Activated naive CD8-positive, alpha-beta T cell treated with anti-CD3 and anti-CD28 coated beads, Interleukin-2, amount 50 U/mL, for 24 hours (primary cell): ENCODE measurements around the gene NOVA1.

ENCODE experiments used
- ATAC-seq: fragments of 150-1000 bp; cut with Tn5 transposase; one replicate; pipeline ENCODE4 v1.10.0; 2021
- DNase-seq: peaks from one replicate; pipeline ENCODE4 v3.0.0; 2021
- H3K27ac Mint-ChIP-seq: one replicate; pipeline ENCODE4 v1.8.0; 2021; ENCODE audit warnings: mild to moderate bottlenecking, mixed read lengths
- H3K27me3 Mint-ChIP-seq: one replicate; pipeline ENCODE4 v1.8.0; 2021; ENCODE audit warnings: mixed read lengths
- H3K36me3 Mint-ChIP-seq: one replicate; pipeline ENCODE4 v1.8.0; 2021; ENCODE audit warnings: low read depth, mixed read lengths
- H3K4me1 Mint-ChIP-seq: one replicate; pipeline ENCODE4 v1.8.0; 2021; ENCODE audit warnings: mixed read lengths
- H3K4me3 Mint-ChIP-seq: one replicate; pipeline ENCODE4 v1.8.0; 2021; ENCODE audit warnings: mild to moderate bottlenecking, moderate library complexity, mixed read lengths
- H3K9me3 Mint-ChIP-seq: one replicate; pipeline ENCODE4 v1.8.0; 2021; ENCODE audit warnings: mixed read lengths

NOVA1 gene

DNA sequence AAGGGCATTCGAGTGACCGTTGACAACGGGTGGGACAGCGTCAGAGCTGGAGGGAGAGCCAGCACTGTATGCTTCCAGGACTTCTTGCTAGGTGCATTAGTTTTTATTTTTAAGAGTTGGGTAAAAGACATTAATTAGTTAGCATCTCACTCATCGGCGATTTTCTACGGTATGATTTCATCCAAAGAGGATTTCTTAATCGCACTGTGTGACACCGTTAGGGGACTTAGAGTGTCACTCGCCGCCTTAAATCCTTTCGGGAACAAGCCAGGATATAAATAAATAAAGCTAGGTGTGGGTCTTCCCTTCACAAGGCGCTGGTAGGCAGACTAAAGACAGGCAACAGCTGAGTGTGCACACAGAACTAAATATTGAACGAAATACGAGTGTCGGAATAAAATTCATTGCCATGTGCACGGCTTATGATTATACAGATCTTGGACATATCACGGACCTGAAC lies 869 bp upstream of the NOVA1 start:
- H3K4me3 Mint-ChIP-seq = peak overlapping the region; percentile 29
- DNase-seq (no peak), ATAC-seq (no peak)
- no peaks in the 10 kb centered on the region for H3K9me3 Mint-ChIP-seq
- H3K4me1 Mint-ChIP-seq = peaks cover 2% of the 10 kb centered on the region
- no peaks in the 10 kb centered on the region for H3K36me3 Mint-ChIP-seq
- peaks cover 35% of the 10 kb centered on the region for H3K27me3 Mint-ChIP-seq
- H3K27ac Mint-ChIP-seq = no peak overlapping the region

GRCh38 chr14:26598081-26598671 lies 343 bp upstream of the NOVA1 start:
- peaks cover 2% of the 10 kb centered on the region for H3K4me1 Mint-ChIP-seq
- no peaks in the 10 kb centered on the region for H3K36me3 Mint-ChIP-seq
- peaks cover 35% of the 10 kb centered on the region for H3K27me3 Mint-ChIP-seq
- no peak overlapping the region for H3K27ac Mint-ChIP-seq
- peak; percentile 59 for ATAC-seq
- H3K4me3 Mint-ChIP-seq = peak overlapping the region; percentile 29
- H3K9me3 Mint-ChIP-seq = no peaks in the 10 kb centered on the region
- peak; percentile 14 for DNase-seq

GRCh38 chr14:26597071-26597588 lies 703 bp downstream of the NOVA1 start:
- H3K9me3 Mint-ChIP-seq = no peaks in the 10 kb centered on the region
- H3K4me3 Mint-ChIP-seq = peak overlapping the region; percentile 29
- ATAC-seq (no peak), DNase-seq (no peak)
- H3K27me3 Mint-ChIP-seq = peaks cover 35% of the 10 kb centered on the region
- H3K27ac Mint-ChIP-seq = no peak overlapping the region
- H3K36me3 Mint-ChIP-seq = no peaks in the 10 kb centered on the region
- H3K4me1 Mint-ChIP-seq = peaks cover 2% of the 10 kb centered on the region

GRCh38 chr14:26596543-26597061 lies 1.2 kb downstream of the NOVA1 start:
- Mint-ChIP-seq H3K27me3 (peaks cover 35% of the 10 kb centered on the region), H3K27ac (no peak overlapping the region), H3K36me3 (no peaks in the 10 kb centered on the region), H3K4me3 (peak overlapping the region; percentile 6), H3K9me3 (no peaks in the 10 kb centered on the region), H3K4me1 (peaks cover 2% of the 10 kb centered on the region)
- DNase-seq (no peak), ATAC-seq (no peak)

- DNase-seq (no peak), ATAC-seq (no peak)
- Mint-ChIP-seq H3K4me1 (peaks cover 2% of the 10 kb centered on the region), H3K27me3 (peaks cover 35% of the 10 kb centered on the region), H3K27ac (no peak overlapping the region), H3K9me3 (no peaks in the 10 kb centered on the region), H3K4me3 (no peak overlapping the region), H3K36me3 (no peaks in the 10 kb centered on the region)
Observed at GRCh38 chr14:26595926-26596542, 1.8 kb downstream of the NOVA1 start.

- Mint-ChIP-seq H3K4me3 (no peak overlapping the region), H3K27ac (no peak overlapping the region), H3K9me3 (no peaks in the 10 kb centered on the region), H3K4me1 (peaks cover 2% of the 10 kb centered on the region), H3K36me3 (no peaks in the 10 kb centered on the region), H3K27me3 (peaks cover 31% of the 10 kb centered on the region)
- ATAC-seq = no peak
- DNase-seq = no peak
Observed at GRCh38 chr14:26594756-26595545, 2.9 kb downstream of the NOVA1 start.

DNA sequence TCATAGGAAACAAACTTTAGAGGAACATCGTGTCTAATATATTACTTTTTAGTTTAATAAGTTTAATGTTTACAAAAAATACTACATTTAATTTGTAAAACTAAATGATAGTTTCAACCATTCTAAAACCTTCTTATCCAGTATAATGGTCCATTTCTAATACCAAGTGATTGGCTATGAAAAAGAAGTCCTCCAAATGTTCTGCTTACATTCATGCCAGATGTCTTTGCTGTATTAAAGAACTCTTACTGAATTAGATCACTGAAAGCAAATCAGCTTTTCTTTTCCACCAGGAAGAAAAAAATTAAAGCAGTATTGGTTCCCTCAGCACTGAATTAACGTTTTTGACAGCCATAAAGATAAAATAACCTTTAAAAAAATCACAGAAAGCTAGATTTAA lies 3.7 kb downstream of the NOVA1 start:
- ATAC-seq (no peak), DNase-seq (no peak)
- Mint-ChIP-seq H3K27me3 (peaks cover 25% of the 10 kb centered on the region), H3K4me1 (peaks cover 2% of the 10 kb centered on the region), H3K4me3 (no peak overlapping the region), H3K36me3 (no peaks in the 10 kb centered on the region), H3K9me3 (no peaks in the 10 kb centered on the region), H3K27ac (no peak overlapping the region)

DNA sequence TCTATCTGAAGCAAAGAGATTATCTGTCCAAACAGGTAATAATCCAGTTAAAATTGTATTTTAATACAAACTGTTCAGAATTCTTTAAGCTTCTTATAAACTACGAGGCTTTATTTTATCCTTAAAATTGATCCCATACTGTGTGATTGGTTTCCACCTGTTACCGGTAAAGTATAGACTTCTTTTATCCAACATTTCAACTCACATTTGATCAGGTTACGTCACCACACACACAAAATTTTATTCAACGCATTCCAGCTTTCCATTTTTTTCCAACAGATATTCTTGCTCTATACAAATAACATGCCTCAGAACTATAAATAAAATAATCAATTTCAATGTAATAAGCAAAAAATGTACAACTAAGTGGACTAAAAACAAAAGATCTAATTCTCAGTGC lies 4.5 kb downstream of the NOVA1 start:
- Mint-ChIP-seq H3K9me3 (no peaks in the 10 kb centered on the region), H3K27me3 (peaks cover 18% of the 10 kb centered on the region), H3K27ac (no peak overlapping the region), H3K4me3 (no peak overlapping the region), H3K36me3 (no peaks in the 10 kb centered on the region), H3K4me1 (peaks cover 2% of the 10 kb centered on the region)
- ATAC-seq (no peak), DNase-seq (no peak)

DNA sequence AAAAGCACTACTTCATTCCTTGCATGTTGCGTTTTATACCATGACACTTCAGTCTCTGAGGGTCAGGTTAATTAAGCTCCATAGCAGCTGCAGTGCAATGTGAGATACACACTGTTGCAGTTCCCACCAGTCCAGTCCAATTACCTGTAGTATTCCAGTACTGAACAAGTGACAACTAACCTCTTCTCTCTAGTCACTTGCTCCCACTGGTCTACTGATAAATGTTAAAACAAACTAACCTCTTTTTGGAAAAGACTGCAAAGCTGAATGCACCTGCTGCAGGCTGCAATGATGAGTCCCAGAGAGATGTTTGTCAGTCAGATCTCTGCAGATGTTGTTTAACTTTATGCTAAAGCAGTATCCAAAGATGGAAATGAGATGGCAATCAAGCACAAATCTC lies 7.9 kb downstream of the NOVA1 start:
- no peak for DNase-seq
- no peak overlapping the region for H3K27ac Mint-ChIP-seq
- no peaks in the 10 kb centered on the region for H3K9me3 Mint-ChIP-seq
- ATAC-seq = no peak
- no peaks in the 10 kb centered on the region for H3K36me3 Mint-ChIP-seq
- no peaks in the 10 kb centered on the region for H3K4me1 Mint-ChIP-seq
- H3K27me3 Mint-ChIP-seq = no peaks in the 10 kb centered on the region
- no peak overlapping the region for H3K4me3 Mint-ChIP-seq

GRCh38 chr14:26577711-26578110 lies 20.1 kb downstream of the NOVA1 start:
- Mint-ChIP-seq H3K27ac (no peak overlapping the region), H3K27me3 (no peaks in the 10 kb centered on the region), H3K4me3 (no peak overlapping the region), H3K4me1 (no peaks in the 10 kb centered on the region), H3K9me3 (peaks cover 6% of the 10 kb centered on the region), H3K36me3 (no peaks in the 10 kb centered on the region)
- ATAC-seq (no peak), DNase-seq (no peak)

- Mint-ChIP-seq H3K36me3 (no peaks in the 10 kb centered on the region), H3K4me1 (no peaks in the 10 kb centered on the region), H3K9me3 (peaks cover 13% of the 10 kb centered on the region), H3K27me3 (no peaks in the 10 kb centered on the region), H3K27ac (no peak overlapping the region), H3K4me3 (no peak overlapping the region)
- ATAC-seq = no peak
- no peak for DNase-seq
Observed at GRCh38 chr14:26554069-26554772, 43.6 kb downstream of the NOVA1 start.

DNA sequence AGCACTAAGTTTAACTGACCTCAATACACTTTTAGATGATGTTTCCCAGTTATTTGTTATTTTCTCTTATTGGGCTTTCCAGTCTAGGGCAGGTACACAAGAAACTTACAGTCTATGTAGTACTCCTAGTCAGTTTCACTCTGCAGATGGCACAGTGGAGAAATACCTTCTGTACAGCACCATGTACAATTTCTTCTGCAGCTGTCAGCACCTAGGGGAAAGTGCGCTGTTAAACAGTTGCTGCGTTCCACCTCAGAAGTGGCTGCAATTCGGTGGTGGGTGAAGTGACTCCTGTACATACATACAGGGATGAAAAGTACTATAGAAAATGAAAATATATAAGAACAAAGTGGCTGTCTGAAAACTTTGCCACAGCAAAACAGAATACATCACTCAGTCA lies 48.3 kb downstream of the NOVA1 start:
- DNase-seq = no peak
- no peak for ATAC-seq
- no peaks in the 10 kb centered on the region for H3K36me3 Mint-ChIP-seq
- H3K9me3 Mint-ChIP-seq = peaks cover 4% of the 10 kb centered on the region
- H3K4me3 Mint-ChIP-seq = no peak overlapping the region
- no peaks in the 10 kb centered on the region for H3K27me3 Mint-ChIP-seq
- no peaks in the 10 kb centered on the region for H3K4me1 Mint-ChIP-seq
- no peak overlapping the region for H3K27ac Mint-ChIP-seq

GRCh38 chr14:26548406-26548805 lies 49.4 kb downstream of the NOVA1 start:
- no peaks in the 10 kb centered on the region for H3K27me3 Mint-ChIP-seq
- H3K9me3 Mint-ChIP-seq = peaks cover 2% of the 10 kb centered on the region
- H3K4me1 Mint-ChIP-seq = no peaks in the 10 kb centered on the region
- no peak overlapping the region for H3K4me3 Mint-ChIP-seq
- ATAC-seq = no peak
- no peak overlapping the region for H3K27ac Mint-ChIP-seq
- no peaks in the 10 kb centered on the region for H3K36me3 Mint-ChIP-seq
- no peak for DNase-seq

GRCh38 chr14:26538176-26538575 lies 59.7 kb downstream of the NOVA1 start:
- no peak for ATAC-seq
- H3K4me3 Mint-ChIP-seq = no peak overlapping the region

More at GRCh38 chr14:26538176-26538575, 59.7 kb downstream of the NOVA1 start:
- no peaks in the 10 kb centered on the region for H3K9me3 Mint-ChIP-seq
- no peak for DNase-seq
- no peaks in the 10 kb centered on the region for H3K4me1 Mint-ChIP-seq
- H3K36me3 Mint-ChIP-seq = no peaks in the 10 kb centered on the region
- H3K27me3 Mint-ChIP-seq = no peaks in the 10 kb centered on the region
- no peak overlapping the region for H3K27ac Mint-ChIP-seq
